ENCODE results near the gene CADPS2. TPM values are rescaled to one million over a fixed set of nuclear protein-coding genes. Genes with fewer than 3 reads are reported as not detected.
A peak's percentile ranks its signal among the peaks of the same experiment; 100 is the strongest.

CADPS2 gene
- total and polyA plus RNA-seq, 4 donors, result 16.0 to 76.7 (median 27.7) TPM

GRCh38 chr7:122520971-122521555 is 365.2 kb downstream of the CADPS2 start:
- H3K4me1 ChIP-seq (ENCODE audit: control insufficient read depth in 5 of 5, insufficient read depth in 5 of 5, low read length in 5 of 5), result no peaks in the 10 kb centered on the region
- 59 to 74% methylated on average over 5 of the region's 5 CpGs for WGBS, 2 donors
- no peaks in the 10 kb centered on the region for H3K36me3 ChIP-seq (ENCODE audit: control insufficient read depth in 4 of 4, insufficient read depth in 4 of 4, low read length in 4 of 4)
- H3K27me3 ChIP-seq (ENCODE audit: control insufficient read depth in 3 of 3, insufficient read depth in 3 of 3, low read length in 2 of 3), result no peaks in the 10 kb centered on the region
- no peak overlapping the region for H3K4me3 ChIP-seq
- H3K9me3 ChIP-seq (ENCODE audit: control insufficient read depth in 4 of 4, insufficient read depth in 3 of 4, low read length in 3 of 4), result no peaks in the 10 kb centered on the region
- DNase-seq (no peak), ATAC-seq (ENCODE audit: insufficient read depth, low FRiP score) (no peak)
- no peak overlapping the region for H3K9ac ChIP-seq (ENCODE audit: insufficient read depth in 1 of 2, low read length in 2 of 2)
- TF ChIP-seq CTCF (IDR thresholded peaks at IDR 0.05; ENCODE audit: control extremely low read depth, extremely low read depth), result no peak
- H3K27ac ChIP-seq (ENCODE audit: low read depth in 1 of 2, low read length in 1 of 2), result no peak overlapping the region

- ATAC-seq (ENCODE audit: insufficient read depth, low FRiP score) (no peak), DNase-seq (no peak)
- no peaks in the 10 kb centered on the region for H3K4me1 ChIP-seq (ENCODE audit: control insufficient read depth in 5 of 5, insufficient read depth in 5 of 5, low read length in 5 of 5)
- no peaks in the 10 kb centered on the region for H3K9me3 ChIP-seq (ENCODE audit: control insufficient read depth in 4 of 4, insufficient read depth in 3 of 4, low read length in 3 of 4)
- no peak overlapping the region for H3K27ac ChIP-seq (ENCODE audit: low read depth in 1 of 2, low read length in 1 of 2)
- TF ChIP-seq CTCF (IDR thresholded peaks at IDR 0.05; ENCODE audit: control extremely low read depth, extremely low read depth), result no peak
- WGBS, 2 donors, result 80 to 91% methylated on average over 4 of the region's 4 CpGs
- H3K9ac ChIP-seq (ENCODE audit: insufficient read depth in 1 of 2, low read length in 2 of 2), result no peak overlapping the region
- H3K4me3 ChIP-seq, result no peak overlapping the region
- no peaks in the 10 kb centered on the region for H3K36me3 ChIP-seq (ENCODE audit: control insufficient read depth in 4 of 4, insufficient read depth in 4 of 4, low read length in 4 of 4)
- no peaks in the 10 kb centered on the region for H3K27me3 ChIP-seq (ENCODE audit: control insufficient read depth in 3 of 3, insufficient read depth in 3 of 3, low read length in 2 of 3)
These were observed 367.8 kb downstream of the CADPS2 start for GRCh38 chr7:122518488-122518887.

- WGBS, 2 donors, result 50 to 93% methylated on average over 1 of the region's 1 CpG
- Histone ChIP-seq H3K4me1 (ENCODE audit: control insufficient read depth in 5 of 5, insufficient read depth in 5 of 5, low read length in 5 of 5) (no peaks in the 10 kb centered on the region), H3K27me3 (ENCODE audit: control insufficient read depth in 3 of 3, insufficient read depth in 3 of 3, low read length in 2 of 3) (no peaks in the 10 kb centered on the region), H3K9me3 (ENCODE audit: control insufficient read depth in 4 of 4, insufficient read depth in 3 of 4, low read length in 3 of 4) (no peaks in the 10 kb centered on the region), H3K36me3 (ENCODE audit: control insufficient read depth in 4 of 4, insufficient read depth in 4 of 4, low read length in 4 of 4) (no peaks in the 10 kb centered on the region), H3K9ac (ENCODE audit: insufficient read depth in 1 of 2, low read length in 2 of 2) (no peak overlapping the region), H3K4me3 (no peak overlapping the region), H3K27ac (ENCODE audit: low read depth in 1 of 2, low read length in 1 of 2) (no peak overlapping the region)
- DNase-seq (no peak), ATAC-seq (ENCODE audit: insufficient read depth, low FRiP score) (no peak)
- no peak for TF ChIP-seq CTCF (IDR thresholded peaks at IDR 0.05; ENCODE audit: control extremely low read depth, extremely low read depth)
These were observed 368.7 kb downstream of the CADPS2 start for GRCh38 chr7:122517576-122517975.

- ATAC-seq (ENCODE audit: insufficient read depth, low FRiP score), result no peak
- TF ChIP-seq CTCF (IDR thresholded peaks at IDR 0.05; ENCODE audit: control extremely low read depth, extremely low read depth), result no peak
- Histone ChIP-seq H3K9me3 (ENCODE audit: control insufficient read depth in 4 of 4, insufficient read depth in 3 of 4, low read length in 3 of 4) (no peaks in the 10 kb centered on the region), H3K27ac (ENCODE audit: low read depth in 1 of 2, low read length in 1 of 2) (no peak overlapping the region), H3K36me3 (ENCODE audit: control insufficient read depth in 4 of 4, insufficient read depth in 4 of 4, low read length in 4 of 4) (no peaks in the 10 kb centered on the region), H3K9ac (ENCODE audit: insufficient read depth in 1 of 2, low read length in 2 of 2) (no peak overlapping the region), H3K4me1 (ENCODE audit: control insufficient read depth in 5 of 5, insufficient read depth in 5 of 5, low read length in 5 of 5) (no peaks in the 10 kb centered on the region), H3K4me3 (no peak overlapping the region), H3K27me3 (ENCODE audit: control insufficient read depth in 3 of 3, insufficient read depth in 3 of 3, low read length in 2 of 3) (no peaks in the 10 kb centered on the region)
- 51 to 53% methylated on average over 1 of the region's 1 CpG for WGBS, 2 donors
- peak in 1 of 3 donors; percentile 4 for DNase-seq
These were observed 370.9 kb downstream of the CADPS2 start for GRCh38 chr7:122515404-122515803.

Data from lung (tissue), 12 donors.